GM13976 (cell line): Measurements from ENCODE around the gene CRISPLD2.

ENCODE experiments used
- DNase-seq: peaks from one replicate; pipeline ENCODE4 v3.0.0; 2012; ENCODE audit warnings: low spot score
- CTCF ChIP-seq: IDR thresholded peaks from 2 replicates; pipeline ENCODE4 v1.5.1; 2012; ENCODE audit warnings: borderline replicate concordance, mild to moderate bottlenecking; ENCODE audit not compliant: insufficient read depth; ENCODE audit errors: extremely low read depth, missing control alignments, control extremely low read depth
- in situ Hi-C: fragments of 300-500 bp; cut with MboI; formaldehyde crosslinking; loops from one replicate; pipeline ENCODE4 v1.12.0; 2022; ENCODE audit warnings: low sequenced_read_pairs, mixed read lengths, inconsistent platforms; ENCODE audit not compliant: unreplicated experiment

The CRISPLD2 gene

DNA sequence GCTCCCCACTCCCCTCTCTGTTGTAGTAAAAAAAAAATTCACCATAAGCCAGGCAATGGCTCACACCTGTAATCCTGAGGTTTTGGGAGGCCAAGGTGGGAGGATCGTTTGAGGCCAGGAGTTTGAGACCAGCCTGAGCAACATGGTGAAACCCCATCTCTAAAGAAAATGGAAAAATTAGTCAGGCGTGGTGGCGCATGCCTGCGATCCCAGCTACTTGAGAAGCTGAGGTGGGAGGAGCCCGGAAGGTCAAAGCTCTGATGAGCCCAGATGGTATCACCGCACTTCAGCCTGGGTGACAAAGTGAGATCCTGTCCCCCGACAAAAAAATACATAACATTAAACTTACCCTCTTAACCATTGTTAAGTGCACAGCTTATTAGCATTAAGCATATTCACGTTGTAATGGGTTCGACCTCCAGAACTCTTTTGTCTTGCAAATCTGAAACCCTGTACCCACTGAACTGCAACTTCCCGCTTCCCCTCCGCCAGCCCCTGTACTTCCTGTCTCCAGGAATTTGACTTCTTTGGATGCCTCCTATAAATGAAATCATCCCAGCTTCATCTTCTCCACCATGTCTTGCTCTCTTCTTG lies 66.8 kb downstream of the CRISPLD2 start:
- no peak for DNase-seq
- no peak for TF ChIP-seq CTCF
- in situ Hi-C loops, result no loop called here

GRCh38 chr16:84887207-84887606 lies 67.4 kb downstream of the CRISPLD2 start:
- in situ Hi-C loops, result no loop called here
- no peak for TF ChIP-seq CTCF
- no peak for DNase-seq

DNA sequence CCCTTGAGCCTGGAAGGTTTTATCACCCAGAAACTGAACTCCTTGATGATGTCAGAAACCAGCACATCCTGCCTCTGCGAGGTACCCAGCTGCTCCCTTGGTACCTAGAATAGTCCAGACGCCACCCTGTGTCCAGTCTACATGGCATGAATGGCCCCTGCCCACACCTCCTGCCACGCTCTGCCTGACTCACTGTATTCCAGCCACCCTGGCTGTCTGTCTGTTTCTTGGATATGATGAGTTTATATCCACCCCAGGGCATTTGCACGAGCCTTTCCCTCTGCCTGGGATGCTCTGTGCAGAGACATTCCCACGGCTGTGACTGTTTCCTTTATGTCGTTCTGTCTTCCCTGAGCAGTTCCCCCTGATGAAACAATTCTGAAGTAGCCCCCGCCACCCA lies 68.7 kb downstream of the CRISPLD2 start:
- in situ Hi-C loops, result no loop called here
- DNase-seq, result no peak

DNA sequence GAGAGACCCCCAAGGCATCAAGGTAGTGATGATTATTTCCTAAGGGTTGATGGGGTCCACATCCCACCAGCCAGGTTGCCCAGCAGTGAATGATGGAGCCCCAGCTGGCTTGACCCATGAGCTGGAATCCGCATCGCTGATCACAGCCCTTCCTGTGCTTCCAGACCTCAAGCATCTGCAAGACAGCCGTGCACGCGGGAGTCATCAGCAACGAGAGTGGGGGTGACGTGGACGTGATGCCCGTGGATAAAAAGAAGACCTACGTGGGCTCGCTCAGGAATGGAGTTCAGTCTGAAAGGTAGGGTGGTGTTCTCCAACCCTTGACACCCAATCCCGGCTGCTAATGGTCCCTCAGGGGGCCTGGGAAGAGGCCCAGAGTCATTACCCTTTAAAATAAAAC lies 69.3 kb downstream of the CRISPLD2 start:
- in situ Hi-C loops, result no loop called here
- TF ChIP-seq CTCF, result no peak
- no peak for DNase-seq

More for the DNA sequence above, 68.7 kb downstream of the CRISPLD2 start:
- no peak for TF ChIP-seq CTCF

DNA sequence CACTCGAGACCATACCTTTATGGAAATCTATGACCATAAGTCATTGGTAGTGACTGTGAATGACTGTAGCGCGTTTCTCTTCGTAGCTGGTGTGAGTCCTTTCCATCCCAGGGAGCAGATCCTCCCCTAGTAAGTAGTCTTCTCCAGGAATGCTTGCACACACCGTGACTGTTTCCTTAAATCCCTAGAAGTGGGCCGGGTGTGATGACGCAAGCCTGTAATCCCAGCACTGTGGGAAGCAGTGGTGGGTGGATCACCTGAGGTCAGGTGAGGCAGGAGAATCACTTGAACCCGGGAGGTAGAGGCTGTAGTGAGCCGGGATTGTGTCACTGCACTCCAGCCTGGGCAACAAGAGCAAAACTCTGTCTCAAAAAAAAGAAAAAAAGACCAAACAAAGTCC lies 70.6 kb downstream of the CRISPLD2 start:
- no peak for DNase-seq
- in situ Hi-C loops, result no loop called here
- no peak for TF ChIP-seq CTCF

GRCh38 chr16:84891149-84891795 lies 71.5 kb downstream of the CRISPLD2 start:
- in situ Hi-C loops, result no loop called here
- DNase-seq, result no peak
- no peak for TF ChIP-seq CTCF
